Left ventricle myocardium inferior (tissue), 1 donor: ENCODE data around the gene ZCWPW1. TPM values are rescaled to one million over a fixed set of nuclear protein-coding genes. Genes with fewer than 3 reads are reported as not detected.
"Not testable (repeated sequence)": the region's sequence is repeated elsewhere in the genome, so short reads cannot be mapped to it uniquely, and the experiment has no call there.

Experiments used
- DNase-seq: peaks from one replicate; pipeline ENCODE4 v3.0.0-alpha.2; 2020
- H3K27ac ChIP-seq: fragments of 200-600 bp; replicated peaks from 2 replicates; pipeline ENCODE4 v1.8.0; 2021
- H3K27me3 ChIP-seq: fragments of 200-600 bp; 2 replicates; pipeline ENCODE4 v1.8.0; 2021; ENCODE audit warnings: low read depth
- H3K36me3 ChIP-seq: fragments of 200-600 bp; 2 replicates; pipeline ENCODE4 v1.8.0; 2021
- H3K4me1 ChIP-seq: fragments of 200-600 bp; 2 replicates; pipeline ENCODE4 v1.8.0; 2021
- H3K4me3 ChIP-seq: fragments of 200-600 bp; 2 replicates; pipeline ENCODE4 v1.8.0; 2021; ENCODE audit warnings: mild to moderate bottlenecking, moderate library complexity
- H3K9me3 ChIP-seq: fragments of 200-600 bp; replicated peaks from 2 replicates; pipeline ENCODE4 v1.8.0; 2021
- intact Hi-C: fragments of 100-400 bp; cut with micrococcal nuclease; formaldehyde crosslinking; loops from one replicate; pipeline ENCODE4 v1.11.0; 2022
- total RNA-seq: library from RNA; stranded (reverse); fragmentation: NEBNext Ultra II Directional; extraction: Animal tissue kit (Norgen Biotek cat#: 25700); gene quantifications from one replicate; pipeline ENCODE4 v1.2.1, GENCODE V29; 2021
- TF ChIP-seq, protein P1 (sequence below): fragments of 200-600 bp; IDR thresholded peaks from 2 replicates; pipeline ENCODE4 v1.8.0; 2021; ENCODE audit warnings: antibody characterized with exemption, mild to moderate bottlenecking, borderline replicate concordance
- donor health status: DM: no; HTN: yes; CAD: no; lungs with severe emphysema.

ZCWPW1 gene
- total RNA-seq, 1 donor from 2014 or later, result 4.6 TPM

DNA sequence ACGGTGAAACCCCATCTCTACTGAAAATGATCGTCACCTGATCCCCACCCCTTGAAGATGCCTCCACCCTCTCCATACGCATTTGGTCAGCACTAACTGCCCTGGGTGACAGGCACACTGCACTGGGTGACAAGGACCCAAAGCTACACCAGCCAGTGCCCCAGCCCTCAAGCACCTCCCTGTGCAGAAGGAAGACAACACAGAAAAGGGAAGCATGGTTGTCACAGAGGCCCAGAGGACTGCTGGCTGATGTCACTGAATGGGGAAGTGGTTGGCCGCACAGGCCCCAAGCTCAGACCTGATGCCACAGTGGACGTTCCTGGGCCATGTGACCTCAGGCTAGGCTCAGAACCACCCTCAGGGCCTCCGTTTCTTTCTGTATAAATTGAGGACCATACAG lies 59.4 kb downstream of the ZCWPW1 start:
- Histone ChIP-seq H3K27ac (peak overlapping the region; percentile 59), H3K27me3 (no peaks in the 10 kb centered on the region), H3K4me3 (no peak overlapping the region), H3K9me3 (no peaks in the 10 kb centered on the region), H3K4me1 (peaks cover 8% of the 10 kb centered on the region), H3K36me3 (peaks cover 22% of the 10 kb centered on the region)
- peak; percentile 61 for DNase-seq
- TF ChIP-seq, protein P1, sequence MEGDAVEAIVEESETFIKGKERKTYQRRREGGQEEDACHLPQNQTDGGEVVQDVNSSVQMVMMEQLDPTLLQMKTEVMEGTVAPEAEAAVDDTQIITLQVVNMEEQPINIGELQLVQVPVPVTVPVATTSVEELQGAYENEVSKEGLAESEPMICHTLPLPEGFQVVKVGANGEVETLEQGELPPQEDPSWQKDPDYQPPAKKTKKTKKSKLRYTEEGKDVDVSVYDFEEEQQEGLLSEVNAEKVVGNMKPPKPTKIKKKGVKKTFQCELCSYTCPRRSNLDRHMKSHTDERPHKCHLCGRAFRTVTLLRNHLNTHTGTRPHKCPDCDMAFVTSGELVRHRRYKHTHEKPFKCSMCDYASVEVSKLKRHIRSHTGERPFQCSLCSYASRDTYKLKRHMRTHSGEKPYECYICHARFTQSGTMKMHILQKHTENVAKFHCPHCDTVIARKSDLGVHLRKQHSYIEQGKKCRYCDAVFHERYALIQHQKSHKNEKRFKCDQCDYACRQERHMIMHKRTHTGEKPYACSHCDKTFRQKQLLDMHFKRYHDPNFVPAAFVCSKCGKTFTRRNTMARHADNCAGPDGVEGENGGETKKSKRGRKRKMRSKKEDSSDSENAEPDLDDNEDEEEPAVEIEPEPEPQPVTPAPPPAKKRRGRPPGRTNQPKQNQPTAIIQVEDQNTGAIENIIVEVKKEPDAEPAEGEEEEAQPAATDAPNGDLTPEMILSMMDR, result no peak
- intact Hi-C loops, result no loop called here

DNA sequence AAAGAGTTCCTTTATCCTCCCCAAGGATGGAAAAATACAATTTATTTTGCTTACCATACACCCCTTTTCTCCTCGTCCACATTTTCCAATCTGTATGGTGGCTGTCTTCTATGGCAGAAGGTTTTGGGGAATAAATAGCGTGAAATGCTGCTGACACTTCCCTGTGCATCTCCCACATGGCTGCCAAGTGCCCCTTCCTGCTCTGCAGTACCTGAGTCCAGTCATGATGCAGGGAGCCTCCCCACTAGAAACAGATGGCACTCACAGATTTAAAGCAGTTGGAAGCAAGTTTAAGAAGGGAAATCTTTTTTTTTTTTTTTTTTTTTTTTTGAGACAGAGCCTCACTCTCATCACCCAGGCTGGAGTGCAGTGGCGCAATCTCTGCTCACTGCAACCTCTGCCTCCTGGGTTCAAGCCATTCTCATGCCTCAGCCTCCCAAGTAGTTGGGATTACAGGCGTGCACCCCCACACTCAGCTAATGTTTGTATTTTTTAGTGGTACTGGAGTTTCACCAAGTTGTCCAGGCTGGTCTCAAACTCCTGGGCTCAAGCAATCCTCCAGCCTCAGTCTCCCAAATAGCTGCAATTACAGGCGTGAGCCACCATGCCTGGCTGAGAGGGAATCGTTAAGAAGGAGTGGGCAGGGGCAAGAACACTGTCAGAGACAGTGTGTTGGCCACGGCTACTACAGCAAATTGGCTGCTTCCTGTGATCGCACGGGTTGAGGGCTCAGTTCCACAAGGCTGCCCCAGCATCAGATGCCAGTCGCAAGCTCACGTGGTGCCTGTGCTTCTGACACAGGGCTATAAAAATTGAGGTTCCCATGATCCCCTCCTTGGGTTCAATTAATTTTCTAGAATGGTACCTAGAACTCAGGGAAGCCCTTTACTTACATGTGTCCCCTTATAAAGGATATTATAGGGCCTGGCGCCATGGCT lies 60.6 kb downstream of the ZCWPW1 start:
- Histone ChIP-seq H3K27me3 (no peaks in the 10 kb centered on the region), H3K36me3 (peaks cover 33% of the 10 kb centered on the region), H3K27ac (peak overlapping the region; percentile 59), H3K4me1 (peaks cover 8% of the 10 kb centered on the region), H3K4me3 (no peak overlapping the region), H3K9me3 (no peaks in the 10 kb centered on the region)
- TF ChIP-seq, protein P1, result no peak
- intact Hi-C loops, result no loop called here
- DNase-seq, result no peak

DNA sequence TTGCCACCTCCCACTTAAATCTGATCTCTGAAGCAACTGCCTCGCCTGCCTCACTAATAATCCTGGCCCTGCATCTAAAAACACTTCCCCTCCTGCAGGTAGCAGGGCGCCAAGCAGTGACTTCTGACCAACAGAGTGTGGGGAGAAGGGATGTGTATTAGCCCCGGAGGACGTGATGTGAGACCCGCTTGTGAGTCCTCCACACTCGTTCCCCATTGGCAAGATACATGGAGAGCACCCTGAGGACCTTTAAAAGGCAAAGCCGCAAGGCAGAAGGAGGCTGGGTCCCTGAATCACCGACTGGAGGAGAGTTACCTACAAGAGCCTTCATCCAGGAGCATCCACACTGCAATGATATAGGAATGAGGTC lies 61.3 kb downstream of the ZCWPW1 start:
- Histone ChIP-seq H3K9me3 (no peaks in the 10 kb centered on the region), H3K27ac (no peak overlapping the region), H3K27me3 (no peaks in the 10 kb centered on the region), H3K36me3 (peaks cover 40% of the 10 kb centered on the region), H3K4me3 (no peak overlapping the region), H3K4me1 (peaks cover 6% of the 10 kb centered on the region)
- intact Hi-C loops, result no loop called here
- no peak for DNase-seq
- TF ChIP-seq, protein P1, result no peak

DNA sequence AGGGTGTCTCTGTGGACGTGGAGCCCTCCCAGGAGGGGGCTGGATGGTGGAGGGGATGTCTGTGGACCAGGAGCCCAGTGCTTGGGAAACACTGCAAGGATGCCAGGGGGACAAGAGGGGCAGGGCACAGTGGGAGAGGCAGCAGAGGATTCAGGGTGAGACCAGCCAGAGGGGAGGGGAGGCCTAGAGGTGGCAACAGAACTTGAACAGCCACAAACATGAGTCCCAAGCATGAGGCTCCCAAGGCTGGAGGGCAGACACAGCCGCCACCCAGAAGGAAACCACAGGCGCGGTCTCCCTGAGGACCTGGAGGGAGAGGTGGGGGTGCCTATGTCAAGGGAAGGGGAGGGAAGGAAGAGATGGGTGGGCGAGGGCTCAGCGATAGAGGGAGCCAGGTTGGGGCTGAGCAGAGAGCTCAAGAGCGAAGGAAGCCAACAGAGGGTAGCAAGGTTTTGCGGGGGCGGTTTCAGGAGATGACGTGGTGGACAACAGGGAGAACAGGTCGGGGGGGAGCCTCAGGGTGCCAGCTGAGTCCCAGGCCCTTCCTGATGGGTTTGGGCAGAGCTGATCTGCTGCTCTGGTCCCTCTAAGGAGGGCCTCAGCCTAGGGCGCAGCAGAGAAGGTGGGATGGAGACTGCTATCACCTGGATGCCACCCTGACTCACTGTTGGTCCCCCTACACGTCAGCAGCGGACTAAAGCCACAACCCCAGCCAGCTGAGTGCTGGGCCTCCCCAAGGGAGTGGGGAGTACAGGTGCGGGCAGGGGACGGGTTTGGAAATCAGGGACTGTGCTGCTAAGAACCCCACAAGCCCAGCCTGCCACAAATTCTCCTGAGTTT lies 61.9 kb downstream of the ZCWPW1 start:
- H3K36me3 ChIP-seq, result peaks cover 46% of the 10 kb centered on the region
- H3K4me1 ChIP-seq, result no peaks in the 10 kb centered on the region
- intact Hi-C loops, result no loop called here
- no peaks in the 10 kb centered on the region for H3K9me3 ChIP-seq
- no peak overlapping the region for H3K27ac ChIP-seq
- DNase-seq, result no peak
- TF ChIP-seq, protein P1, result no peak
- no peak overlapping the region for H3K4me3 ChIP-seq
- H3K27me3 ChIP-seq, result no peaks in the 10 kb centered on the region

DNA sequence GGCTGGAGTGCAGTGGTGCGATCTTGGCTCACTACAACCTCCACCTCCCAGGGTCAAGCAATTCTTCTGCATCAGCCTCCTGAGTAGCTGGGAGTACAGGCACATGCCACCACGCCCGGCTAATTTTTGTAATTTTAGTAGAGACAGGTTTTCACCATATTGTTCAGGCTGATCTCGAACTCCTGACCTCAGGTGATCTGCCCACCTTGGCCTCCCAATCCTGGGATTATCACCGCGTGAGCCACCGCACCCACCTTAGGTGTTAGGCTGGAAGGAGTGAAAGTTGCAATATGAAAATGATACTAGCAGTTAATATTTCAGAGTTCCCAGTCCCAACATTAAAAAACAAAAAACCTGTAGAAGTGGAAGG lies 62.5 kb downstream of the ZCWPW1 start:
- H3K4me1 ChIP-seq, H3K9me3 ChIP-seq, H3K27me3 ChIP-seq, H3K4me3 ChIP-seq, DNase-seq, H3K27ac ChIP-seq, intact Hi-C loops: not testable (repeated sequence)
- peaks cover 53% of the 10 kb centered on the region for H3K36me3 ChIP-seq
